Neural cell (in vitro differentiated cells): Measurements from ENCODE around the gene MAGI2.

Experiments used
- EP300 ChIP-seq: fragments of 450-650 bp; conservative IDR thresholded peaks from 2 replicates; pipeline ENCODE4 v1.6.1; 2014; ENCODE audit warnings: antibody characterized with exemption, mild to moderate bottlenecking, moderate library complexity; ENCODE audit not compliant: poor library complexity, severe bottlenecking
- EZH2 ChIP-seq: fragments of 200-600, 300-800 bp; shearing (Covaris generic), sonication (generic); IDR thresholded peaks from 2 replicates; pipeline ENCODE4 v1.6.1; 2014; ENCODE audit warnings: antibody characterized with exemption, low read length, borderline replicate concordance, mild to moderate bottlenecking; ENCODE audit not compliant: insufficient read depth, poor library complexity, severe bottlenecking
- MXI1 ChIP-seq: fragments of 450-650 bp; conservative IDR thresholded peaks from 2 replicates; pipeline ENCODE4 v1.6.1; 2014; ENCODE audit warnings: antibody characterized with exemption, mild to moderate bottlenecking; ENCODE audit not compliant: poor library complexity, severe bottlenecking
- POLR2AphosphoS5 ChIP-seq: IDR thresholded peaks from 2 replicates; pipeline ENCODE4 v1.6.1; 2012
- RAD21 ChIP-seq: fragments of 450-650 bp; conservative IDR thresholded peaks from 2 replicates; pipeline ENCODE4 v1.6.1; 2014; ENCODE audit warnings: antibody characterized with exemption, mild to moderate bottlenecking, moderate library complexity
- SMC3 ChIP-seq: fragments of 450-650 bp; conservative IDR thresholded peaks from 2 replicates; pipeline ENCODE4 v1.6.1; 2014; ENCODE audit warnings: antibody characterized with exemption, mild to moderate bottlenecking, moderate library complexity; ENCODE audit not compliant: poor library complexity
- TAF1 ChIP-seq: IDR thresholded peaks from 2 replicates; pipeline ENCODE4 v1.6.1; 2012; ENCODE audit warnings: low read depth
- TF ChIP-seq, protein P1 (sequence below): fragments of 450-650 bp; IDR thresholded peaks from 2 replicates; pipeline ENCODE4 v1.5.1; 2014; ENCODE audit warnings: antibody characterized with exemption, mild to moderate bottlenecking, moderate library complexity; ENCODE audit not compliant: poor library complexity, severe bottlenecking
- TF ChIP-seq, protein P2 (sequence below): IDR thresholded peaks from 2 replicates; pipeline ENCODE4 v1.6.1; 2012; ENCODE audit warnings: borderline replicate concordance

DNA sequence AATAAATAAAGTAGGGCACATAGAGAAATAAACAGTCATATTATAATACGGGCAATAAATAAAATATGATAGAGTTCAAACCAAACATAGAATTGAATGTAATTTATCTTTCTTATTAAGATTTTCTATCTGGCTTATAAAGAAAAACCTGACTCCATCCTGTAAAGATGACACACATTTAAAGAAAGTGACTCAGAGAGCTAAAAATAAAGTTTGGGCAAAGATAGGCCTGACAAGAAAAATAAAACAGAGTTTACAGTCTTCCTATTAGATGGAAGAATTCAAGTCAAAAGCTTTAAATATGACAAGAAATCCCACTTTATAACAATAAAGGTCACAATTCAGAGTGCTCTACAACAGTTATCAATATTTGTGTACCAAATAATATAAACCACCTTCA lies 1074.3 kb downstream of the MAGI2 start:
- no peak for TF ChIP-seq MXI1
- TF ChIP-seq, protein P1, sequence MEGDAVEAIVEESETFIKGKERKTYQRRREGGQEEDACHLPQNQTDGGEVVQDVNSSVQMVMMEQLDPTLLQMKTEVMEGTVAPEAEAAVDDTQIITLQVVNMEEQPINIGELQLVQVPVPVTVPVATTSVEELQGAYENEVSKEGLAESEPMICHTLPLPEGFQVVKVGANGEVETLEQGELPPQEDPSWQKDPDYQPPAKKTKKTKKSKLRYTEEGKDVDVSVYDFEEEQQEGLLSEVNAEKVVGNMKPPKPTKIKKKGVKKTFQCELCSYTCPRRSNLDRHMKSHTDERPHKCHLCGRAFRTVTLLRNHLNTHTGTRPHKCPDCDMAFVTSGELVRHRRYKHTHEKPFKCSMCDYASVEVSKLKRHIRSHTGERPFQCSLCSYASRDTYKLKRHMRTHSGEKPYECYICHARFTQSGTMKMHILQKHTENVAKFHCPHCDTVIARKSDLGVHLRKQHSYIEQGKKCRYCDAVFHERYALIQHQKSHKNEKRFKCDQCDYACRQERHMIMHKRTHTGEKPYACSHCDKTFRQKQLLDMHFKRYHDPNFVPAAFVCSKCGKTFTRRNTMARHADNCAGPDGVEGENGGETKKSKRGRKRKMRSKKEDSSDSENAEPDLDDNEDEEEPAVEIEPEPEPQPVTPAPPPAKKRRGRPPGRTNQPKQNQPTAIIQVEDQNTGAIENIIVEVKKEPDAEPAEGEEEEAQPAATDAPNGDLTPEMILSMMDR: no peak
- TF ChIP-seq EZH2: no peak
- no peak for TF ChIP-seq POLR2AphosphoS5
- TF ChIP-seq, protein P2, sequence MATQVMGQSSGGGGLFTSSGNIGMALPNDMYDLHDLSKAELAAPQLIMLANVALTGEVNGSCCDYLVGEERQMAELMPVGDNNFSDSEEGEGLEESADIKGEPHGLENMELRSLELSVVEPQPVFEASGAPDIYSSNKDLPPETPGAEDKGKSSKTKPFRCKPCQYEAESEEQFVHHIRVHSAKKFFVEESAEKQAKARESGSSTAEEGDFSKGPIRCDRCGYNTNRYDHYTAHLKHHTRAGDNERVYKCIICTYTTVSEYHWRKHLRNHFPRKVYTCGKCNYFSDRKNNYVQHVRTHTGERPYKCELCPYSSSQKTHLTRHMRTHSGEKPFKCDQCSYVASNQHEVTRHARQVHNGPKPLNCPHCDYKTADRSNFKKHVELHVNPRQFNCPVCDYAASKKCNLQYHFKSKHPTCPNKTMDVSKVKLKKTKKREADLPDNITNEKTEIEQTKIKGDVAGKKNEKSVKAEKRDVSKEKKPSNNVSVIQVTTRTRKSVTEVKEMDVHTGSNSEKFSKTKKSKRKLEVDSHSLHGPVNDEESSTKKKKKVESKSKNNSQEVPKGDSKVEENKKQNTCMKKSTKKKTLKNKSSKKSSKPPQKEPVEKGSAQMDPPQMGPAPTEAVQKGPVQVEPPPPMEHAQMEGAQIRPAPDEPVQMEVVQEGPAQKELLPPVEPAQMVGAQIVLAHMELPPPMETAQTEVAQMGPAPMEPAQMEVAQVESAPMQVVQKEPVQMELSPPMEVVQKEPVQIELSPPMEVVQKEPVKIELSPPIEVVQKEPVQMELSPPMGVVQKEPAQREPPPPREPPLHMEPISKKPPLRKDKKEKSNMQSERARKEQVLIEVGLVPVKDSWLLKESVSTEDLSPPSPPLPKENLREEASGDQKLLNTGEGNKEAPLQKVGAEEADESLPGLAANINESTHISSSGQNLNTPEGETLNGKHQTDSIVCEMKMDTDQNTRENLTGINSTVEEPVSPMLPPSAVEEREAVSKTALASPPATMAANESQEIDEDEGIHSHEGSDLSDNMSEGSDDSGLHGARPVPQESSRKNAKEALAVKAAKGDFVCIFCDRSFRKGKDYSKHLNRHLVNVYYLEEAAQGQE: no peak
- TF ChIP-seq EP300: no peak
- no peak for TF ChIP-seq TAF1
- TF ChIP-seq SMC3: no peak
- TF ChIP-seq RAD21: no peak
